HG02870 (cell line): ENCODE measurements around the gene MACROD2.
A peak's percentile ranks its signal among the peaks of the same experiment; 100 is the strongest.

Experiments
- ATAC-seq: cut with Tn5 transposase; IDR thresholded peaks from one replicate; pipeline ENCODE4 v1.9.1; 2021; ENCODE audit warnings: mild to moderate bottlenecking, moderate library complexity; ENCODE audit not compliant: unreplicated experiment

MACROD2 gene

DNA sequence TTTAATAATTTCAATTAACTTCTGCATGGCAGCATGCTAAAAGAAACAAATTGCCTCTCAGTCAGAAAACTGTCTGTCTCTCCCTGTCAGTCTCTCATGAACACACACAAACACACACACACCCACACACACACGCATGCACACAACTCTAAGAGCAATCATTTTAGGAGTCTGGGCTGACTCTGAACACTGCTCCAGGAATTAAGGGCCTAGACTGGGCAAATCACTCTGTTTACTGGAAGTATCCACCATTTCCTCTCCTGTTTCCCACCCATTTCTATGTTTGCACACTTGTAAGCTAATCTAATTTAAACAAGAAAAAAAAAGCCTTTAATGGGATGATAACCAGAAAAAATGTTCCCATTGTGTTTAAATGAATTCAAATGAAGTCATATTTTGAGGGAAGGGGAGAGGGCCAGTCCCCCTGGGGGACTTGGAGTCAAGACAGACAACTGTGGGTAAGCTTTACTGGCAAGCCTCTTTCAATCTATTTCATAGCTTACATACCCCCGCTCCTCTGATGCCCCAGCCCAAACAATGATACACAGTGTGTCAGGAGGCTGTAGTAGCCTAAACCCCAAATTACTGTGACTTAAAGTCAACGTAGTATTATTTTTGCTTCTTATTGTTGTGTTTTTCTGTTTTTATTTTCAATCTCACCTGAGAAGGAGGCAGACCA, 789.9 kb downstream of the MACROD2 start:
- no peak for ATAC-seq

DNA sequence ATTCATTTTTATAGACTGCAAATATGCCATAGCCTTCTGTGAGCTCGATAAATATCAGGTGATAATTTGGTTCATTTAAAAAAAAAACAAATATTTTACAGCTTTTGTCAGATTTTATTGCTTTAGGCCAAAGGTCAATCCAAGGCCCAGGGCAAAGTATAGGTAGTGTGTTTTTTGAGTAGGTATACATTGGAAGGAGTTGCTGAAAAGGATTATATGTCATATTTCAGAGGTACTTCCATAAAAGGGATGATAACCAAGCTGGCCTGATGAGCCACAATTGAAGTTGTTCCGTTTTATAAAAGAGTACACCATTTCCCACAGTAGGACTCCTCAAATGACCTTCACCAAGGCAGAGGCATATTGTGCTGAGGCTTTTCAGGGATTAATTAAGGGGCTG, 794.9 kb downstream of the MACROD2 start:
- no peak for ATAC-seq

DNA sequence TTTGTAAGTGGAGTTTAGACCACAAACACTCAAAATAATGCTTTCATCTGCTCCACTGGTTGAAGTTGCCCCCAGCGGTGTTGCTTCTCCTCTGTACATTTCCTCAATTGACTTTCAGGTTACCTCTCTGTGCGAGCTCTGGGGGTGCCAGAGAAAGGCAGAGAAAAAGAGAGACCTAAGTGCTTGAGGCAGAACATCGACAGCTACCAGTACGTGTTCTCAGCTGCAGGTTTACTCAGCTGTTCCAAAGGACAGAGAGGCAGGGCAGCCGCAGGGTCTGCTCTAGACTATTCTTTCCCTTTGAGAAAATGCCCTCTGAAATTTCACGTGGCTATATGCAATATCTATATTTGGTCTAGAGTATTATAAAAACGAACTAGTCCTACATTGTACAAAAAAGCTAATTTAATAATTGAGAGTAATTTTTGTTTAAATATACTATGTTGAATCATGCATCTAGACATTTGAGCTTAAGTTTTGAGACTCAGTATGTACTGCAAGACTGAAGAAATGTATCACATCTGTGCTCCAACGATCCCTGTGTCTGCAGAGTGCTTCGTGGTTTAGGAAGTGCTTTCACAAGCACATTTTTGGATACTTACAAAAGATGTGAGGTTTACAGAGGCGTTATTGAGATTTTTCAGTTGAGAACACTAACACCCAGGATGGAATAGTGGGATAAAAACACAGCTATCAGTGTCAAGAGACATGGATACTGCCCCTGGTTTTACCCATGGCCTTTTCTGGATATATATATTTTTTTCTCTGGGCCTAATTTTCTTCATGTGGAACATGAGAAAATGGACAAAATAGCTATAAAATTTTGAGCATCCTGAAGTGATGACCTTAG, 795.7 kb downstream of the MACROD2 start:
- no peak for ATAC-seq

DNA sequence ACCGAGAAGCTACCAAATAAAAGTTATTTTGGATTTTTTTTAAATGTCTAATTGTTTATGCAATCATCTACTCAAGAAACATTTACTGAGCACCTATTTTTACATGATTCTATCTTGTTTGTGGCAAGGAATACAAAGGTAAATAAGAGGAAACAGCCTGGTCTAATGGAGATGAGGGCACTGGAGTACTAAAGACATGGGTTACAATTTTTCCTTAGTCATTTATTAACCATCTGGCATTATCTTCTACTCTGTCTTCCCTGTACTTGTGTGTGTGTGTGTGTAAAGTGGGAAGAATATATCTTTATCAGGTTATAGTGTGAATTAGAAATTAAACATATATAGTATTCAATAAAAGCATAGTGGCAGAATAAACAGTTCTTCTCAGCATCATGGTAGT, 797.6 kb downstream of the MACROD2 start:
- no peak for ATAC-seq

DNA sequence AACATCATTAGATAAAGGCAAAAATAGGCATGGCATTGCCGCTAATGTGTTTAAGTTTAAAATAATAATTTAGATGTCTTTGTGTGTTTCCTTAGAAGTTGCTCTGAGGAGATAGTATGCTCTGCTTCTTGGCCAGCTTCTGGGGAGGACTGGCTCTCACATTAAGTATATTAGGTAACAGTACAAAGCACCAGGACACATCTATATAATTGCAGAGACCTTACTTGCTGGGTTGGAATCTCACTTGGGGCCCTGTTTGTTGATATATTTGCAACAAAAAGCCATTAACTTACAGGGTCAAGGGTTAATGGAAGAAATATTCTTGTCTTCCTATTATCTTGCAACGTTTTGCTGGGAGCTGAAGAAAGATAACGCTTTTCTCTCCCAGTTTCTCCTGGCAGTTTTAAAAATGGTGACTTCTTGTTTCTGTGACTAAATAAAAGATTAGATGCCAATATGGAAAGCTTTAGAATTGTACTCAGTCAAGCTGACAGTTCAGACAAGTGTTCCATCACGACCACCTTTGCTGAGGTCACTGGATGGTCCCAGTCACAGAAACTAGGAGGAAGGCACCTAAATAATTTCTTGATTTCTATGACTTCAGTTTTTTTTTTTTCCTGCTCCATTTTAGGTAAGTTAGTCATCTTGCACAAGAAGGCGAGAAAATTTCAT, 804.4 kb downstream of the MACROD2 start:
- no peak for ATAC-seq

DNA sequence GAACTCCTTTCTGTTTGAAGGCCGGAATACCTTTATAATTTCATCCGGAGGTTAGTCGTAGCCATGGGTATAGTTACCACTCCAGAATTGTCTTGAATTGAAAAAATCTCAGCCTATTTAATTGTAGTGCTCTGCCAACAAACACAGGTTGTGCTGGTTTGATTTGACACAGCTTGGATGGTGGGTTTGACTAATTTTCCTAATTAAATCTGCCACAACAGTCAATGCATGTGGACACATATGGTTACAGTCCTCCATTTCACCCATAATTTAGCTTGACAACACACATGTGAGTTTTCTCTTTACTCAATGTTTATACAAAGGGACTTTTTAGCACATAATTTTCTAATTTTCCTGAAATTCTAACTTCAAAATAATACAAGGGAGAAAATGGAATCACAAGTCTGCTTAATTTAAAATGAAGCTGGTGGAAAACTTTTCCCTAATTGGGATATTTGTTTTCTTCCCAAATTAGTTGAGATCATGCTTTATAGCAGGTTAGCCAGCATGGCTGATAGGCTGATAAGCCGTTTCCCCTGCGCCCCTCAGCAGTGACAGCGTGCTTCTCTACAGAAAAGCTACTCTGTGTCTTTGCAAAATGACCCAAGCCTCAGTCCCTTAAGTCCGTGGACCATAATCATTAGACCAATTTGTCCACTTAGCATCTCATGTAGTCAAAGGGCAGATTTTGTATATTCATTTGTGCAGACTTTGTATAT, 805.5 kb downstream of the MACROD2 start:
- no peak for ATAC-seq

DNA sequence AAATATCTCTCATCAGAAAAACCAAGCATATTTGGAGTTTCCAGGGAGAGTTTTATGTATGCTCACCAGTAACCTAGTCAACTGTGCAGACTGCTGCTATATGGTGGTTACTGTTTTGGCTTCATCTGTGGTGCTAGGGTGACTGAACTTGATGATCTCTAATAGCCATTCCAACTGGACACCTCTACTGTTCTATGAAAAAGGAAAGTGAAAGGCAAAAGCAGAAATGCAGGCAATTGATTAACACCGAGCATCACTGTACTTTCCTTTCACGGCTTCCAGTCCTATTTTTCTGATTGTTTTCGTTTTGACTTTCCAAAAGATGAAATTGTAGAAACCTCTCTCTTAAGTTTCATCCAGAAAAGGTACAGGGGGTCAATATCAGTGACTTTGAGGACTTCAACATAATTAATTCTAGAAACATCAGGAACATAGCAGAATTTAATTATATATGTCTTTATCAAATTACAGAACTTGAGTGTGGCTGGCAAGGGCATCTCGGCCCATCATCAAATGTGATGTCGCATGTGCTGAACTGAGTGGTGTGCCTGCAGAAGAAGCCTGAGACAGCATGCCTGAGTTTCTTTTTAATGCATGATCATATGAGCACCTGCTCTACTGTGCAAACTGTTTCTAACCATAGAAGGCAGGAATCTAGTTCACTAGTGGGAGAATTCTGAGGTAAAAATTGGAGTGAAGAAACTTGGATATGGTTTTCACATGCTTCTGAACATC, 806.4 kb downstream of the MACROD2 start:
- no peak for ATAC-seq

DNA sequence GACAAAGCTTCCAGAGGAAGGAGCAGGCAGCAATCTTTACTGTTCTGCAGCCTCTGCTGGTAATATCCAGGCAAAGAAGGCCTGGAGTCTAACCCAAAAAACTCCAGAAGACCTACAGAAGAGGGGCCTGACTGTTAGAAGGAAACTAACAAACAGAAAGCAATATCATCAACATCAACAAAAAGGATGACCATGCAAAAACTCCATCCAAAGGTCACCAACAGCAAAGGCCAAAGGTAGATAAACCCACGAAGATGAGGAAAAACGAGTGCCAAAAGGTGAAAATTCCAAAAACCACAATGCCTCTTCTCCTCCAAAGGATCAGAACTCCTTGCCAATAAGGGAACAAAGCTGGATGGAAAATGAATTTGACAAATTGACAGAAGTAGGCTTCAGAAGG, 811.9 kb downstream of the MACROD2 start:
- no peak for ATAC-seq

DNA sequence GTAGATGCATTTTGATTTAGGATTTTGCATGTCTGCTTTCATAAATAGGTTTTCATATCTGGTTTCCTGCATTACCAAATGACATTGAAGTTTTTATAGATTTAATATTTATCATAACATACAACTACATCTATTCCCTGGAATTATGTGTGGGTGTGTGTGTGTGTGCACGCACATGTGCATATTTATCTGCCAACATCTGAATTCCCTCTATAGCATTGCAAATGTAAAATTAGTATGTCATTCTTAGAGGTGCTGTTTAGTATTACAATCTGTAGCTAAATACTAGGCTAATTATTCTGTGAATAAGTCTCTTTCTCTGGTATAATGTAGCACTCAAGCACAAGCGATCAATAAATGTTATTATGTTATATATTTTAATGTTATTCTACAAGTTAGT, 820.0 kb downstream of the MACROD2 start:
- no peak for ATAC-seq

DNA sequence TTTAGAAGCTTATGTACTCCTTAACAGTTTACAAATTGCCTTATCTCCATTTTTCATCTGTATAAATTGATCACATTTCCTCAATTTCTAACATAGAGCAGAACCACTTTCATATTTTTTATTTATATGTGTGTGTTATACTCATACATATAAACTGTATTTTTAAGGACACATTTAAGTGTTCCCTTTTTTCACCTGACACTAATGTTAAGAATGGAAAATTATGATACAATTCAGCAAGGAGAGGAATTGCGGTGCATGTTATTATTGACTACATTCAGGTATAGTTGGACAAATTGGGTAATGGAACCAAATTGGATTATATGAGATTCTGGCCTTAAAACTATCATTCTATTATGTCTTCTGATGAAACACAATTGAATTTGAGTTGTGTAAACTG, 821.2 kb downstream of the MACROD2 start:
- no peak for ATAC-seq

DNA sequence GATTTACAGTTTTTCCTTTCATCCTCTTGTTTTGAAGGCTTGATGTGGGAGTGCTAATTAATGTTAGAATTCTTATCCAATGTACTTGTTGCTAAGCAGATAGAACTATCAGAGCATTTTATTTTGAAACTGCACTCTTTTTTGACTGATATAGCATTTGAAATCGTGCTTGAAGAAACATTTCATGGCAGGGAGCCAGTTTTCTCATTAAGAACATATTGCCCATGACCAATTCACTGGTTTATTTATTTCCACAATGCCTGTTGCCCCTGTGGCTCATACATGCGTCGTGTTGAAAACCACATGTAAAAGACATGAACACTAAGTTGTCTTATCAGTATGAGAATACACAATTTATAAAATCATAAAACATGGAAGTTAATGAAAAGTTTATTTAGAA, 821.8 kb downstream of the MACROD2 start:
- ATAC-seq: no peak

DNA sequence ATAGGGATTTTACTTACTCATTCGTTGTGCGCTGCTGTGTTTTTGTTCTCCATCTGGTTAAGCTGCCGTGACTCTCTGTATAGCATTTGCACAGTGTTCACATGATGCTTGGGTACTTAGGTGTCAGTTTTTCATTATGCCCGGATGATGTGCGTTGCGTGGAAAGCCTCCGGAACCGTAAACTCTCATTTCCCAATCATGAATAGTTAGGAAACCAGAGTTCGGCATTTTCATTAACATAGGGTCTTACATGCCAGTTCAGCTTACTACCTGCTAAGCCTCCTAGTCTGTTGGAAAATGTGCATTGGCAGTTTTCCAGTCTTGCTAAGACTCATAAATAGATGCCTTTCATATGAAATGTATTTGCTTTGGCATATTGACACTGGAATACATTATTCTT, 825.5 kb downstream of the MACROD2 start:
- ATAC-seq: no peak

DNA sequence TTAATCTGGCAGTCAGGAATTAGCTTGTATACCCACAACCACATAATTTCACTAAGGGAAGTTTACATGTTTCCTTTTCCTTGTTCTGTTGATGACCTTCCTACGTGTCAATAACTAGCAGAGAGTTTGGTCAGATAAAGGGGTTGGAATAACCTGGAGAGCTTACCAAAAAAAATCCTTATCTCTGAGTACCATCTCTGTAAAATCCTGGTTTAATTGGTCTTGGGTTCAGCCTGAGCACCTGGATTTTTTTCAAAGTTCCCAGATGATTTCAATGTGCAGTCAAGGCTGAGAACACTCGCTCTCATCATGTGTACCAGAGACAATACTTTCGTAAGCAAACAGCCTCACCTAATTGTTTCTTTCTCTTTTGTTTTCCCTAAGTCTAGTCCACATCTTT, 825.9 kb downstream of the MACROD2 start:
- no peak for ATAC-seq

DNA sequence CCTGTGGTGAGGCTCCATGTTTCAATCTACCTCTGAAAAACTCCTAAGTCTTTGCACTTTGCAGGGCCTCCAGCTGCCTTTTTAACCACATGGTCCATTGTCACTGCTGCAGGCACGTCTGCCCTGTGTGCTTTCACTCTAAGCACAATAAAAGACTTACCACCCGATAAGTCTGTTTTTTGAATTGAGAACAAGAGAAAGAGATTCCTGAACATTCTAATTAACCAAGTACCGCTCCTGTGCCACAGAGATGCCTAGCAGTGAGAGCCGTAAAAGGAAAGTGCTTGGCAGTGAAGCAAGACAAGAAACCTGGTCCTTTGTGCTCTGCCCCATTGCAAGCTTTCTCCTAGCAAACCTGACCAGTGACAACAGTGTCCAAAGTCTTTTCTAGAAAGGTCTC, 829.7 kb downstream of the MACROD2 start:
- ATAC-seq: no peak

DNA sequence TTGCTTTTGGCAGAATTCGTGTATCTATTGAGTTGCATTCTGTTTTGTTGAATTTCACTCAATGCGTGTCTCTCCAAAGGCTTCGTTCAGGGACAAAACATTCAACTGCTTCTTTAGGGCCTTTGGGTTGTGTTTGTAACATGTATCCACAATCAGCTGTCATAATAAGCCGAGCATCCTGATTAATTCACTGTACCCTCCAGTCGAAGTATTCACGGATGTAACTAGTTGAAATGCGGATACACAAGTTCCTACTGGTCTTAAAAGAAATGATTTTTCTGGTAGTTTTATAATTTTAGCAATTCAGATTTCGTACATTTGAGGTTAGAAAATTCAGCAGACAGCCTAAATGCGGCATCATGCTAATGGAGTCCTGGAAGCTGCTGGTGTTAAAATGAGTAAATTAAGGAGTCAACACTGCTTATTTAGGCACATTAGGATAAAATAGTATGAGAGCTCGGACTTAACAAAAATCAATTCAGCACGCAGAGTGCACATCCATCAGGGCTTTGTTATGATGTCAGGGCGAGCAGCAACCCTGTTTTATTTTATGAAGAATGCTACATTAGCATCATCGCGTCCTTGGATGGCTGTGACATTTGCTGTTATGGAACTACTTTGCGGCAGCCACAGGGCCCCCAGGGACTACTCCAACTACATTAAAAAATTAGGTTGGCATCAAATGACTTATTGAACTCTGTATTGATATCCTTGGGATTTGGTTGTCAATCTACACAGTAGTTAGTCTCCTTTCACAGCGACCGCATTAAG, 831.4 kb downstream of the MACROD2 start:
- no peak for ATAC-seq

DNA sequence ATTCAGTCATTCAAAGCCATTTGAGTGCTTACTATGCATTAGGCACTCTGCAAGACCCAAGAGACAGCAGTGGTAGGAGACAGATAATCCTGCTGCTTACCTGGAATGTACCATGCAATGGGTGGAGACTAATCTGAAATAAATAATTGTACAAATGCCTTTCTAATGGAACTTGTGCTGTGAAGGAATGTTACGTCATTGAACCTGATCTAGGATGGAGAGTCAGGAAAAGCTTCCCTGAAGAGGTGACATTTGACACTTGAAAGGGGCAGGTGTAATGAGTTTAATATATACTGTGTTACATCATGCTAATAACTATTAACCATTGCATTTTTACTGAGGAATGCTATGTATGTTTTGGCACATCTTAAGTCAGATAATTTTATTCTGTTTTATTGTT, 833.1 kb downstream of the MACROD2 start:
- ATAC-seq: no peak

DNA sequence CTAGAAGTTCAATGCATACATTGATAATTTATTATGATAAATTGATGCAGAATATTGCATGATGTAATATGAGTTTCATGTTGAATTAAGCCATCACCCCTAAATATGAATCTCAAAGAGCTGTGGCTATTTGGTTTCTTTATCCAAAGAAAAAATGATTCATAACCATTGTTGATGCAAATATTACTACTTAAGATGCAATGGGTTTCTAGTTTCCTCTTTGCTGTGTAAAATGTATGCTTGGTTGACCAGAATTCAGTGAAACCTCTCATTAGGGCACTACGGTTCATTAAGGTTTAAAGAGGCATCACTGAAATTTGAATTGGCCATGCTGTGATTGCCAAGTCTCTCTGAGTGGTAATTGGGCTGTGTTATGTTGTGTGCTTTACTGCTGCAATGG, 834.6 kb downstream of the MACROD2 start:
- ATAC-seq: peak; percentile 38

DNA sequence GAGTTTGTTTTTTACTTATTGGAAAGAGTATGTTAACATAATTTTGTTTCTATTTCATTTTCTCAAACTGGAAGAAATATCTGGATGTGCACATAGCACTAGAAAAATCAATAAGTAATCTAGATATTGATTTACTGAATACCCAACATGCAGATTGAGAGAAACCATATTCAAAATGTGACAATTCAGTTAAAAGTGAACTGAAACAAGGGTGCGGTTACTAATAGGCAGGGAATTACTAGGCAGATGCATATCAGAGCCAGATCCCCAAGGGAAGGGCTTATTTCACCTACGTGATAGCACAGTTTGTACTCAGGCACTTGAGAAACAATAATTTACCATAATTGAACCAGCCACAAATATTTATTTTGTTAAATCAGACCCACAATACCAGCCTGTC, 835.1 kb downstream of the MACROD2 start:
- peak; percentile 65 for ATAC-seq

DNA sequence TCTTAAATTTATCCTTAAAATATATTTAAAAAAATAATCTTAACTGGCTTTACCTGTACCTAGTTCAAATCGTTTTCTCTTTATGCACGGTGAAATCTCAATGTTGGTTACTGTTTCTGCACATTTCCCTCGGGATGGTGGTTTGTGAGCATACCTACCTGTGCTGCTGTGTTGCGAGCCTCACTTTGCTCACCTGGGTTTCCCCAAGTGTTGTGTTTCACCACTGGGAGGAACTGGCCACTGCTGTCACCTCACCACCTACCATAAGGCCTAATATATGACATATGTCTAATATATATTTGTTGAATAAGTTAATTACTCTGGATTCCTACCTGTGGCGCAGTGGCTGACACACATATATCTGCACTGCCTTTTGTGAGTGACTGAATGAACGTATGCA, 835.6 kb downstream of the MACROD2 start:
- no peak for ATAC-seq

DNA sequence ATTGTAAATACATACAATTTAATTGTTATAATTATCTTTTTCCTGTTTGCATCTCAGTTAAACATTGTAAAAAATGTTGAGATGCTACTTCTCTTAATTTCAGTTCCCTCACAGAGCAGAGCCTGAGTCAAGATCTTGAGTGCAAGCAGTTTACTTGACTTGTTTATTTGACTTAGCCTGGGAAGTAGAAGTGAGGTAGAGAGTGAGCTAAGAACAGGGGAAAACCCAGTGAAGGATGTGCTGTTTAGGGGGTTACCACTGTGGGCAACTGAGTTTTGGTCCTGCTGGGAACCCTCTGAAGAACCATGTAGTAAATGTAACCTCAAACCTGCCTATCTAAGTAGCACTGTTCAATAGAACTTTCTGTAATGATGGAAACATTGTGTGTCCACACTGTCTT, 837.3 kb downstream of the MACROD2 start:
- peak; percentile 73 for ATAC-seq
